ENCODE results near the gene PPP1R14B.

DNA sequence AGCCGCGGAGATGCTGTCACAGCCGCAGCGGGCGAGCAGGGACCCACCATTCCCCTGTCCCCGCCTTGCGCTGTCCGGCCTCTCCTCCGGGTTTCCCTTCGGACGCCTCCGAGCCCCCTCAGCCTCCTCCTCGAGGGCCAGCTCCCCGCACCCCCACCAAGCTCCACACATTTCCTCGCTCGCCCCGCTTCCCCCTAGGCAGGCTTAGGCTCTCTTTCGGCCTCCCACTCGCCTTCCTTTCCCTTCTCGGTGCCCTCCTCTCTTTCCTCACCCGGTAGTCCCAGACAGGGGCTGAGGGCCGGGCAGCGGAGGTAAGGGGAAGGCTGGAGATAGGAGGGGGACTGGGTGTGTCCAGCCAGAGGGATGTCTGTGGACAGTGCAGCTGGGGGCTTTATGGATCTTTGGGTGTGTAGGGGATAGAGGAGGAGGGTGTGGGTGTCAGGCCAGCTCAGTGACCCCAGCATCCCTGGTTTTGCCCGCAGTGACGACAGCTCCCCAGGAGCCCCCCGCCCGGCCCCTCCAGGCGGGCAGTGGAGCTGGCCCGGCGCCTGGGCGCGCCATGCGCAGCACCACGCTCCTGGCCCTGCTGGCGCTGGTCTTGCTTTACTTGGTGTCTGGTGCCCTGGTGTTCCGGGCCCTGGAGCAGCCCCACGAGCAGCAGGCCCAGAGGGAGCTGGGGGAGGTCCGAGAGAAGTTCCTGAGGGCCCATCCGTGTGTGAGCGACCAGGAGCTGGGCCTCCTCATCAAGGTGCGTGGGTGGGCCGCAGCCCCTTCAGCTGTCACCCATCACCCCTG, 45.9 kb upstream of the PPP1R14B start:
- TF ChIP-seq EZH2 (IDR thresholded peaks at IDR 0.05) = no peak
- no peak for TF ChIP-seq POLR2AphosphoS5 (IDR thresholded peaks at IDR 0.05; ENCODE audit: borderline replicate concordance, low read depth, low read length)
